Pancreas (tissue), 10 donors: ENCODE results near the gene CLPTM1L. TPM values are rescaled to one million over a fixed set of nuclear protein-coding genes. Genes with fewer than 3 reads are reported as not detected.

ENCODE experiments used
- ATAC-seq, 4 donors: fragments of 200-7000 bp; cut with Tn5 transposase; one replicate each; pipeline versions ENCODE4 v1.8.0 to v1.9.1; 2020; ENCODE audit warnings: mild to moderate bottlenecking in 4 of 4, moderate library complexity in 4 of 4
- DNase-seq, 6 donors: peaks; one replicate each; pipeline ENCODE4 v3.0.0-alpha.2; 2020
- FAIRE-seq: peaks from 2 replicates; lab custom pipeline; 2012; peaks lifted over from hg19 to GRCh38; lab: Jason Lieb, UNC
- H3K27ac ChIP-seq, 4 donors: fragments of 200-600 bp; sonication (generic); 1 replicate in 3 of 4; 2 replicates in 1 of 4; pipeline versions ENCODE4 v1.5.0 to v1.8.0; 2020
- H3K27me3 ChIP-seq, 4 donors: fragments of 200-600 bp; one replicate each; pipeline ENCODE4 v1.8.0; 2021
- H3K36me3 ChIP-seq, 3 donors: fragments of 200-600 bp; sonication (generic) in 1 of 3; one replicate each; pipeline versions ENCODE4 v1.5.0 to v1.8.0; 2020 to 2021
- H3K4me1 ChIP-seq, 3 donors: fragments of 200-600 bp; one replicate each; pipeline ENCODE4 v1.8.0; 2021
- H3K4me3 ChIP-seq, 4 donors: fragments of 200-600 bp; sonication (generic) in 2 of 4; one replicate each; pipeline versions ENCODE4 v1.5.0 to v1.8.0; 2020 to 2021
- H3K9me3 ChIP-seq, 4 donors: fragments of 200-600 bp; one replicate each; pipeline ENCODE4 v1.8.0; 2021
- CTCF ChIP-seq, 4 donors: fragments of 200-600 bp; sonication (generic) in 3 of 4; IDR thresholded peaks; one replicate each; pipeline versions ENCODE4 v1.5.0 to v1.8.0; 2021; ENCODE audit warnings: antibody characterized with exemption in 4 of 4
- WGBS, 2 donors: extraction: QIAGEN DNeasy Blood & Tissue Kit; methylation state at CpG; one replicate each; pipeline ENCODE4 v1.1.7; 2013; 5-methylcytosine and 5-hydroxymethylcytosine counted together
- intact Hi-C, 3 donors: fragments of 100-400 bp; cut with DNase I; formaldehyde crosslinking; loops; one replicate each; pipeline versions ENCODE4 v1.11.1 to v1.14.2; 2022
- polyA plus RNA-seq, 2 donors: library from polyadenylated mRNA; stranded (reverse); fragments of 200-250 nt; gene quantifications; one replicate each; pipeline ENCODE4 v1.2.3, GENCODE V29; 2013
- total RNA-seq, 6 donors: library from RNA; stranded (reverse); fragmentation: NEBNext Ultra II Directional in 4 of 6; extraction: Animal tissue kit (Norgen Biotek cat#: 25700) in 4 of 6; gene quantifications; one replicate each; pipeline versions ENCODE4 v1.2.1 to v1.2.4, GENCODE V29; 2021 to 2023
- donor health status: healthy with polysubstance abuse.
- donor health status: DM: no; HTN: no; CAD: no; lungs with moderate emphysema.
- donor health status: DM: no; HTN: no; CAD: no.
- donor health status: control.
- donor health status: control.
- donor health status: Bipolar disorder and iron deficiency.
- donor health status: DM: yes; HTN: yes; CAD: no.
- donor health status: DM: no; HTN: no; CAD: no.
- donor health status: DM: no; HTN: no; CAD: no.
- donor health status: DM: yes; HTN: yes; CAD: no.

The CLPTM1L gene
- total and polyA plus RNA-seq, 8 donors: 39.5 to 63.0 (median 53.2) TPM

GRCh38 chr5:1274471-1274870 is 70.4 kb downstream of the CLPTM1L start:
- H3K27ac ChIP-seq: no peak overlapping the region
- intact Hi-C loops: no loop called here
- H3K36me3 ChIP-seq: no peaks in the 10 kb centered on the region
- no peak for ATAC-seq
- no peak for TF ChIP-seq CTCF (IDR thresholded peaks at IDR 0.05)
- 69 to 82% methylated on average over 16 of the region's 16 CpGs for WGBS, 2 donors
- no peak for DNase-seq
- H3K9me3 ChIP-seq: no peaks in the 10 kb centered on the region
- no peak overlapping the region for H3K4me3 ChIP-seq
- no peaks in the 10 kb centered on the region for H3K27me3 ChIP-seq
- H3K4me1 ChIP-seq: no peaks in the 10 kb centered on the region
- FAIRE-seq: no peak

- 80 to 93% methylated on average over 19 to 20 of the region's 20 CpGs for WGBS, 2 donors
- DNase-seq: no peak
- no peaks in the 10 kb centered on the region for H3K9me3 ChIP-seq
- TF ChIP-seq CTCF (IDR thresholded peaks at IDR 0.05): no peak
- no peaks in the 10 kb centered on the region for H3K27me3 ChIP-seq
- no peaks in the 10 kb centered on the region for H3K4me1 ChIP-seq
- no peaks in the 10 kb centered on the region for H3K36me3 ChIP-seq
- H3K4me3 ChIP-seq: no peak overlapping the region
- intact Hi-C loops: no loop called here
- no peak overlapping the region for H3K27ac ChIP-seq
- no peak for ATAC-seq
- no peak for FAIRE-seq
Measured at GRCh38 chr5:1273745-1274144, 71.2 kb downstream of the CLPTM1L start.

DNA sequence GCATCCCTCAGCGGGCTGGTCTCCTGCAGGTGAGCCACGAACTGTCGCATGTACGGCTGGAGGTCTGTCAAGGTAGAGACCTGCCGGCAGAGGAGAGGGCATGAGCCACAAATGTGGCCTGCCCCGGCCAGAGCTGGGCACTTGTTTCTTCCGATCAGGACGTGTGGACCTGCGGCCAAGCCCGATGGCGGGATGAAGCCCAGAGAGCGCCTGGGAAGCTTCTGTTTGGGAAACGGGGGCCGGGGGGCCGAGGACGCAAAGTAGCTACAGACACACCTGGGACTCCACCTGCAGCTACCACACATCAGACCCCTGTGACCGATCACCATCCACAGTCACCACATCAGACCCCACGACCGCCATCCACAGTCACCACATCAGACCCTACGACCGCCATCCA is 72.7 kb downstream of the CLPTM1L start:
- no peaks in the 10 kb centered on the region for H3K9me3 ChIP-seq
- DNase-seq (peak in 1 of 6 donors; percentile 46), ATAC-seq (no peak), FAIRE-seq (no peak)
- H3K4me1 ChIP-seq: no peaks in the 10 kb centered on the region
- no peak overlapping the region for H3K4me3 ChIP-seq
- H3K36me3 ChIP-seq: no peaks in the 10 kb centered on the region
- intact Hi-C loops: no loop called here
- no peak overlapping the region for H3K27ac ChIP-seq
- no peaks in the 10 kb centered on the region for H3K27me3 ChIP-seq
- no peak for TF ChIP-seq CTCF (IDR thresholded peaks at IDR 0.05)
- 83 to 91% methylated on average over 19 to 21 of the region's 21 CpGs for WGBS, 2 donors

GRCh38 chr5:1270933-1271914 is 73.7 kb downstream of the CLPTM1L start:
- Histone ChIP-seq H3K27ac (no peak overlapping the region), H3K4me3 (no peak overlapping the region), H3K4me1 (no peaks in the 10 kb centered on the region), H3K9me3 (no peaks in the 10 kb centered on the region), H3K36me3 (no peaks in the 10 kb centered on the region), H3K27me3 (no peaks in the 10 kb centered on the region)
- FAIRE-seq: no peak
- DNase-seq: peak in 1 of 6 donors; percentile 48
- no peak for TF ChIP-seq CTCF (IDR thresholded peaks at IDR 0.05)
- intact Hi-C loops: no loop called here
- no peak for ATAC-seq
- WGBS, 2 donors: 80 to 91% methylated on average over 32 to 39 of the region's 39 CpGs

- intact Hi-C loops: no loop called here
- FAIRE-seq (no peak), DNase-seq (peak in 1 of 6 donors; percentile 35), ATAC-seq (no peak)
- 85 to 91% methylated on average over 22 of the region's 22 CpGs for WGBS, 2 donors
- no peaks in the 10 kb centered on the region for H3K4me1 ChIP-seq
- TF ChIP-seq CTCF (IDR thresholded peaks at IDR 0.05): no peak
- no peaks in the 10 kb centered on the region for H3K36me3 ChIP-seq
- no peak overlapping the region for H3K4me3 ChIP-seq
- H3K27me3 ChIP-seq: no peaks in the 10 kb centered on the region
- H3K27ac ChIP-seq: no peak overlapping the region
- no peaks in the 10 kb centered on the region for H3K9me3 ChIP-seq
Measured at GRCh38 chr5:1270426-1270825, 74.5 kb downstream of the CLPTM1L start.
